Peyer's patch (tissue), 4 donors: Measurements from ENCODE around the gene IL17REL.

Source experiments
- CTCF ChIP-seq, 6 experiments: fragments of 450-650 bp in 4 of 6; fragments of 200-600 bp in 2 of 6; sonication (generic) in 1 of 6; IDR thresholded peaks; one replicate each; pipeline ENCODE4 v1.5.1; 2017 to 2019; ENCODE audit warnings: antibody characterized with exemption in 6 of 6, mild to moderate bottlenecking in 3 of 6, moderate library complexity in 1 of 6
- POLR2A ChIP-seq, 2 donors: fragments of 450-650 bp; IDR thresholded peaks; one replicate each; pipeline ENCODE4 v1.5.1; 2017; ENCODE audit warnings: antibody characterized with exemption in 2 of 2, mild to moderate bottlenecking in 2 of 2, moderate library complexity in 2 of 2

GRCh38 chr22:49986325-49986724 is 26.2 kb downstream of the IL17REL start:
- TF ChIP-seq CTCF (IDR thresholded peaks at IDR 0.05), result no peak
- no peak for TF ChIP-seq POLR2A (IDR thresholded peaks at IDR 0.05)
